ENCODE measurements around the gene BTN3A1. TPM values are rescaled to one million over a fixed set of nuclear protein-coding genes. Genes with fewer than 3 reads are reported as not detected.
"Not testable (repeated sequence)": the region's sequence is repeated elsewhere in the genome, so short reads cannot be mapped to it uniquely, and the experiment has no call there.

BTN3A1 gene
- total and polyA plus RNA-seq, 2 of the 8 experiments (the other 6 are each of a cell fraction or from before 2014, with no cell fraction given): 4.7 to 5.6 TPM

DNA sequence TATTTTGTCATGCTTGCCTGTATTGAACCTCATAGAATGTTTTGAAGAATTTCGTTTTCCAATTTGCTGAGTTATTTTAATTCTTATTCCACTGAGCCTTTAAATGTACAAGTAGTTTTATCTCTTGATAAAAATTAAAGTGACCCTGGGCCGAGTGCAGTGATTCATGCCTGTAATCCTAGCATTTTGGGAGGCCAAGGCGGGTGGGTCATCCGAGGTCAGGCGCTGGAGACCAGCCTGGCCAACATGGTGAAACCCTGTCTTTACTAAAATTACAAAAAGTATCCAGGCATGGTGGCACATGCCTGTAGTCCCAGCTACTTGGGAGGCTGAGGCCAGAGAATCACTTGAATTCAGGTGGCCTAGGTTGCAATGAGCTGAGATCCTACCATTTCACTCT is 59.3 kb downstream of the BTN3A1 start:
- H3K27ac ChIP-seq (ENCODE audit: low read depth, low read length); H3K23ac ChIP-seq (ENCODE audit: insufficient read length); CTCF ChIA-PET (ENCODE audit: partially characterized antibody); H3K4me2 ChIP-seq (ENCODE audit: insufficient read depth in 1 of 2, low read depth in 2 of 2, low read length in 2 of 2); H4K8ac ChIP-seq (ENCODE audit: extremely low read depth, insufficient read depth, low read length); H3K27me3 ChIP-seq (replicated peaks in 1 of 4; ENCODE audit: control insufficient read depth in 3 of 4, extremely low read depth in 1 of 4, insufficient read depth in 3 of 4, low read length in 3 of 4); H3K23me2 ChIP-seq (ENCODE audit: low read depth, low read length); H3K4me1 ChIP-seq (replicated peaks in 1 of 4; ENCODE audit: control insufficient read depth in 3 of 4, insufficient read depth in 4 of 4, low read length in 3 of 4); H3K9ac ChIP-seq (replicated peaks in 1 of 4; ENCODE audit: extremely low read depth in 1 of 4, low read depth in 3 of 4, low read length in 3 of 4); H2BK120ac ChIP-seq (replicated peaks; ENCODE audit: low read depth, low read length); H2BK5ac ChIP-seq (ENCODE audit: low read depth, low read length); H3K4ac ChIP-seq (replicated peaks; ENCODE audit: insufficient read length, low read depth, low read length); H2AFZ ChIP-seq (ENCODE audit: low read length); FAIRE-seq; H2BK20ac ChIP-seq (ENCODE audit: low read length); H4K91ac ChIP-seq (replicated peaks; ENCODE audit: insufficient read length, low read length); H2BK12ac ChIP-seq (ENCODE audit: low read depth, low read length); H2BK15ac ChIP-seq (ENCODE audit: low read length); H3K14ac ChIP-seq (ENCODE audit: insufficient read length); H4K5ac ChIP-seq (ENCODE audit: insufficient read length, low read depth, low read length); H3K79me1 ChIP-seq (ENCODE audit: low read depth, low read length); DNase-seq (ENCODE audit: low read depth in 1 of 2, low spot score in 2 of 2); POLR2A ChIA-PET (ENCODE audit: partially characterized antibody); H4K20me1 ChIP-seq (replicated peaks in 1 of 2; ENCODE audit: control insufficient read depth in 1 of 2, insufficient read depth in 2 of 2, low read length in 2 of 2); H3K18ac ChIP-seq (ENCODE audit: extremely low read depth, low read length); H2AK5ac ChIP-seq (ENCODE audit: low read depth, low read length); H3K56ac ChIP-seq (replicated peaks; ENCODE audit: insufficient read length, low read depth, low read length); H3K9me3 ChIP-seq (ENCODE audit: insufficient read depth in 2 of 2, low read depth in 1 of 2, low read length in 1 of 2); H3K4me3 ChIP-seq (ENCODE audit: extremely low read depth in 1 of 4, insufficient read depth in 2 of 4, low read depth in 3 of 4, low read length in 4 of 4): not testable (repeated sequence)
- H3K36me3 ChIP-seq (ENCODE audit: control insufficient read depth in 2 of 4, insufficient read depth in 4 of 4, low read length in 3 of 4): peaks cover 8 to 51% (median 41%) of the 10 kb centered on the region in 4 experiments; a peak in 7 of 8 replicates
- 87% methylated on average over 5 of the region's 5 CpGs; no CpG with 5 or more reads in 1 of the 2 experiments for WGBS, 2 experiments (ENCODE audit: extremely low coverage in 1 of 2, insufficient coverage in 1 of 2, insufficient read length in 1 of 2, insufficient replicate concordance in 2 of 2, low coverage in 1 of 2, low lambda C conversion rate in 2 of 2, missing lambda C conversion rate in 1 of 2)
- H3K79me2 ChIP-seq (ENCODE audit: control insufficient read depth in 1 of 2, insufficient read depth in 2 of 2, low read length in 2 of 2): peaks cover 0 to 13% of the 10 kb centered on the region in 2 experiments; a peak in 2 of 4 replicates

Data from H1 (cell line).